B cell (primary cell): ENCODE results near the gene PAPSS2. TPM values are rescaled to one million over a fixed set of nuclear protein-coding genes. Genes with fewer than 3 reads are reported as not detected.

ENCODE experiments used
- ATAC-seq: fragments of 200-7000 bp; cut with Tn5 transposase; one replicate; pipeline ENCODE4 v1.10.0; 2021; ENCODE audit warnings: low read depth, mild to moderate bottlenecking, moderate number of reproducible peaks, moderate library complexity
- CTCF ChIA-PET: fragments of 350-600 bp; sonication (Branson Sonifier 250); formaldehyde crosslinking; loops from one replicate; lab custom pipeline; 2021; ENCODE audit warnings: antibody characterized with exemption, inconsistent platforms; lab: Charles Lee
- POLR2A ChIA-PET: fragments of 350-600 bp; sonication (Branson Sonifier 250); formaldehyde crosslinking; loops from one replicate; lab custom pipeline; 2021; ENCODE audit warnings: antibody characterized with exemption; lab: Charles Lee
- DNase-seq: peaks from one replicate; pipeline ENCODE4 v3.0.0; 2013
- H2AFZ ChIP-seq: 2 replicates; pipeline ENCODE4 v1.6.1; 2012; ENCODE audit warnings: mild to moderate bottlenecking, low read depth, low read length; ENCODE audit not compliant: insufficient read depth, poor library complexity, severe bottlenecking
- H3K27ac ChIP-seq, 2 donors: 1 replicate in 1 of 2; 2 replicates in 1 of 2; pipeline ENCODE4 v1.5.1; 2012 to 2013; ENCODE audit warnings: low read length in 2 of 2, mild to moderate bottlenecking in 2 of 2, moderate library complexity in 1 of 2
- H3K27me3 ChIP-seq, 4 experiments: fragments of 200-600 bp in 1 of 4; sonication (generic) in 1 of 4; replicated peaks in 1 of 4; 1 replicate in 2 of 4; 2 replicates in 2 of 4; pipeline versions ENCODE4 v1.6.1 to v1.7.0; 2013 to 2016; ENCODE audit warnings: low read length in 3 of 4, mild to moderate bottlenecking in 2 of 4, mixed read lengths in 1 of 4, moderate library complexity in 1 of 4; ENCODE audit not compliant: insufficient read depth in 4 of 4, control insufficient read depth in 3 of 4; ENCODE audit errors: control extremely low read depth in 1 of 4
- H3K36me3 ChIP-seq, 2 experiments: replicated peaks in 1 of 2; 1 replicate in 1 of 2; 2 replicates in 1 of 2; pipeline versions ENCODE4 v1.6.1 to v1.7.1; 2013; ENCODE audit warnings: low read length in 1 of 2; ENCODE audit not compliant: insufficient read depth in 2 of 2, control insufficient read depth in 1 of 2; ENCODE audit errors: control extremely low read depth in 1 of 2, extremely low read depth in 1 of 2
- H3K4me1 ChIP-seq, 2 donors: fragments of 200-600 bp in 1 of 2; sonication (generic) in 1 of 2; 1 replicate in 1 of 2; 2 replicates in 1 of 2; pipeline versions ENCODE4 v1.5.1 to v1.6.1; 2013 to 2017; ENCODE audit warnings: low read length in 2 of 2; ENCODE audit not compliant: control insufficient read depth in 2 of 2, insufficient read depth in 2 of 2
- H3K4me2 ChIP-seq: replicated peaks from 2 replicates; pipeline ENCODE3; 2012; ENCODE audit warnings: mild to moderate bottlenecking, low read depth, low read length; ENCODE audit not compliant: poor library complexity, severe bottlenecking
- H3K4me3 ChIP-seq, 5 experiments: fragments of 200-600 bp in 1 of 5; sonication (generic) in 1 of 5; 1 replicate in 3 of 5; 2 replicates in 2 of 5; pipeline versions ENCODE4 v1.5.1 to v1.7.0; 2011 to 2016; ENCODE audit warnings: low read length in 4 of 5, mild to moderate bottlenecking in 4 of 5, low read depth in 2 of 5, control low read depth in 1 of 5, moderate library complexity in 1 of 5; ENCODE audit not compliant: insufficient read depth in 1 of 5; ENCODE audit errors: control extremely low read depth in 1 of 5, extremely low read depth in 1 of 5
- H3K79me2 ChIP-seq: fragments of 200-600 bp; sonication (generic); one replicate; pipeline ENCODE4 v1.6.0; 2016; ENCODE audit warnings: low read length; ENCODE audit not compliant: control insufficient read depth, insufficient read depth
- H3K9ac ChIP-seq: fragments of 200-600 bp; sonication (generic); 2 replicates; pipeline ENCODE4 v1.6.1; 2017; ENCODE audit warnings: mild to moderate bottlenecking, low read length, moderate library complexity
- H3K9me3 ChIP-seq, 3 donors: one replicate each; pipeline versions ENCODE4 v1.6.1 to v1.7.1; 2013; ENCODE audit warnings: low read length in 2 of 3; ENCODE audit not compliant: control insufficient read depth in 2 of 3, insufficient read depth in 1 of 3; ENCODE audit errors: control extremely low read depth in 1 of 3
- H4K20me1 ChIP-seq: 2 replicates; pipeline ENCODE4 v1.6.0; 2012; ENCODE audit warnings: mild to moderate bottlenecking, low read length; ENCODE audit not compliant: insufficient read depth, control insufficient read depth, poor library complexity, severe bottlenecking
- H3K27ac Mint-ChIP-seq: one replicate; pipeline ENCODE4 v1.8.0; 2021; ENCODE audit warnings: mixed read lengths
- H3K27me3 Mint-ChIP-seq: one replicate; pipeline ENCODE4 v1.8.0; 2021; ENCODE audit warnings: mixed read lengths
- H3K4me1 Mint-ChIP-seq: one replicate; pipeline ENCODE4 v1.8.0; 2021; ENCODE audit warnings: mixed read lengths
- H3K4me3 Mint-ChIP-seq: one replicate; pipeline ENCODE4 v1.8.0; 2021; ENCODE audit warnings: mixed read lengths
- H3K9me3 Mint-ChIP-seq: one replicate; pipeline ENCODE4 v1.8.0; 2022; ENCODE audit warnings: mixed read lengths; ENCODE audit not compliant: insufficient read depth
- EZH2 ChIP-seq: IDR thresholded peaks from 2 replicates; pipeline ENCODE4 v1.6.1; 2012; ENCODE audit warnings: borderline replicate concordance, low read depth, mild to moderate bottlenecking, moderate library complexity, low read length; ENCODE audit not compliant: insufficient read depth, poor library complexity, severe bottlenecking
- WGBS: methylation state at CpG from one replicate; pipeline ENCODE4 v1.1.5; 2013; ENCODE audit warnings: missing lambda C conversion rate; ENCODE audit not compliant: insufficient coverage; 5-methylcytosine and 5-hydroxymethylcytosine counted together
- intact Hi-C: fragments of 100-400 bp; cut with micrococcal nuclease; formaldehyde crosslinking; loops from one replicate; pipeline ENCODE4 v1.10.0; 2022
- polyA plus RNA-seq: library from polyadenylated mRNA; depleted of rRNA; stranded (reverse); fragments of >200 nt; gene quantifications from 2 replicates; pipeline ENCODE4 v1.2.3, GENCODE V29; 2012
- total RNA-seq, 2 donors: library from RNA; stranded (reverse); fragments of 120-200 nt in 1 of 2; gene quantifications; 1 replicate in 1 of 2; 2 replicates in 1 of 2; pipeline versions ENCODE4 v1.2.3 to v1.2.4, GENCODE V29; 2013 to 2022
- TF ChIP-seq, protein P1 (sequence below): fragments of 200-600 bp; IDR thresholded peaks from one replicate; pipeline ENCODE4 v1.8.0; 2022; ENCODE audit warnings: antibody characterized with exemption, mild to moderate bottlenecking

Gene PAPSS2
- total and polyA plus RNA-seq, 2 donors (not counting 1 experiment from before 2014, with no cell fraction given), result not detected

DNA sequence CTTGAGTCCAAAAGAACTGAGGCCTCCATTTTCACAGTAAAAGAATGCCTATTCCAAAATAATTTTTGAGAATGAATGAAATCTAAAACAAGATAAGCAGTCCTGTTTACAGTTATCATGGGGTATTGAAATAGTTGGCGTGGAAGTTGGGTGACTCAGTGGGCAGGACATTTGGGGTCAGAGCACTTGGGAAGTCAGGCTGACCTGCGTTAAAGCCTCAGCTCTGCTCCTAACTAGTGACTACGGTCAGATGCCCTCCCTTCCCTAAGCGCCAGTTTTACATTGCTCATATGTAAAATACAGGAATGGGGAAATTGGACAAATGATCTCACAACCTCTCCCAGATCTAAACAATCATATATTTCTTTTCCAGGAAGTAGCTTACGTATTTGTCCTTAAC, 2.3 kb upstream of the PAPSS2 start:
- Histone ChIP-seq H3K4me1 (peaks cover 8 to 12% of the 10 kb centered on the region in 2 donors), H3K27me3 (peaks cover 0 to 31% (median 20%) of the 10 kb centered on the region in 4 experiments), H3K36me3 (no peaks in the 10 kb centered on the region), H3K4me3 (no peak overlapping the region), H3K9me3 (peaks cover 0 to 5% (median 0%) of the 10 kb centered on the region in 3 donors), H3K27ac (no peak overlapping the region), H3K4me2 (no peak overlapping the region), H4K20me1 (no peaks in the 10 kb centered on the region), H3K79me2 (no peaks in the 10 kb centered on the region), H3K9ac (no peak overlapping the region), H2AFZ (no peak overlapping the region)
- DNase-seq (peak; percentile 6), ATAC-seq (no peak)
- Mint-ChIP-seq H3K4me3 (no peak overlapping the region), H3K27me3 (peaks cover 33% of the 10 kb centered on the region), H3K27ac (no peak overlapping the region), H3K9me3 (no peaks in the 10 kb centered on the region), H3K4me1 (peaks cover 14% of the 10 kb centered on the region)
- intact Hi-C loops, result loop anchor here (5.0 kb wide), 1 partner anchor 115 kb away; no protein-coding TSS in a partner anchor
- WGBS, result 100% methylated on average over 1 of the region's 5 CpGs
- no peak for TF ChIP-seq EZH2
- TF ChIP-seq, protein P1, sequence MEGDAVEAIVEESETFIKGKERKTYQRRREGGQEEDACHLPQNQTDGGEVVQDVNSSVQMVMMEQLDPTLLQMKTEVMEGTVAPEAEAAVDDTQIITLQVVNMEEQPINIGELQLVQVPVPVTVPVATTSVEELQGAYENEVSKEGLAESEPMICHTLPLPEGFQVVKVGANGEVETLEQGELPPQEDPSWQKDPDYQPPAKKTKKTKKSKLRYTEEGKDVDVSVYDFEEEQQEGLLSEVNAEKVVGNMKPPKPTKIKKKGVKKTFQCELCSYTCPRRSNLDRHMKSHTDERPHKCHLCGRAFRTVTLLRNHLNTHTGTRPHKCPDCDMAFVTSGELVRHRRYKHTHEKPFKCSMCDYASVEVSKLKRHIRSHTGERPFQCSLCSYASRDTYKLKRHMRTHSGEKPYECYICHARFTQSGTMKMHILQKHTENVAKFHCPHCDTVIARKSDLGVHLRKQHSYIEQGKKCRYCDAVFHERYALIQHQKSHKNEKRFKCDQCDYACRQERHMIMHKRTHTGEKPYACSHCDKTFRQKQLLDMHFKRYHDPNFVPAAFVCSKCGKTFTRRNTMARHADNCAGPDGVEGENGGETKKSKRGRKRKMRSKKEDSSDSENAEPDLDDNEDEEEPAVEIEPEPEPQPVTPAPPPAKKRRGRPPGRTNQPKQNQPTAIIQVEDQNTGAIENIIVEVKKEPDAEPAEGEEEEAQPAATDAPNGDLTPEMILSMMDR, result no peak
- CTCF ChIA-PET, result interaction anchor here (0.7 to 1.7 kb wide), 6 partner anchors 11 to 895 kb away, joined by 3 to 4 read pairs (median 3); no protein-coding TSS in a partner anchor
- POLR2A ChIA-PET, result no interaction called here

DNA sequence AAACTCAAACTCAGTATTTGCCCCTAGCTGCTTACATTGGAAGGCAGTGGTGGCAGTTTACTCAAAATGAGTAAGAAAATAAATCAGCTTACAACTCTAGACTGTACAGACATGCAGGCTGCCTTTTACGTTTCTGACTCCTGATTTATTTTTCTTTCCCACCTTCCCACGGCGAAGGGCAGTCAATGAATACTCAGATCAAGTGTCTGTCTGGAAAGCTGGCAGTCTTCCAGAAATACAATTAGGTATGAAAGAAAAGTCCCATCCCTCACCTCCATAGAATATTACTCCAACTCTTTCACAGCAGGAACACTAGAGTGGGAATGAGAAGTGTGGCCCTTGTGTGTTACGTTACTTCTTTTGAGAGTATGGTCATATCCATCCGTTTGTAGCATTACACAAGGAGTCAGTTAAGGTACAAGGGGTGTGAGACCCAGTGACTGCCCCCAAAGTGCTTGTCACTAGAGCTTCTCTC, 1.3 kb upstream of the PAPSS2 start:
- DNase-seq (no peak), ATAC-seq (no peak)
- TF ChIP-seq, protein P1, result no peak
- TF ChIP-seq EZH2, result no peak
- POLR2A ChIA-PET, result no interaction called here
- Histone ChIP-seq H3K4me2 (no peak overlapping the region), H3K27ac (no peak overlapping the region), H3K36me3 (no peaks in the 10 kb centered on the region), H4K20me1 (no peaks in the 10 kb centered on the region), H2AFZ (no peak overlapping the region), H3K4me3 (no peak overlapping the region), H3K27me3 (peaks cover 0 to 31% (median 20%) of the 10 kb centered on the region in 4 experiments), H3K9ac (no peak overlapping the region), H3K9me3 (peaks cover 0 to 5% (median 0%) of the 10 kb centered on the region in 3 donors), H3K79me2 (no peaks in the 10 kb centered on the region), H3K4me1 (peaks cover 8 to 12% of the 10 kb centered on the region in 2 donors)
- intact Hi-C loops, result loop anchor here (5.0 kb wide), 1 partner anchor 114 kb away; no protein-coding TSS in a partner anchor
- Mint-ChIP-seq H3K4me3 (peak overlapping the region; percentile 7), H3K4me1 (peaks cover 14% of the 10 kb centered on the region), H3K27ac (no peak overlapping the region), H3K27me3 (peaks cover 38% of the 10 kb centered on the region), H3K9me3 (no peaks in the 10 kb centered on the region)
- CTCF ChIA-PET, result interaction anchor here (1.1 to 1.7 kb wide), 2 partner anchors 10 to 894 kb away, joined by 3 read pairs; no protein-coding TSS in a partner anchor
- WGBS, result 100% methylated on average over 1 of the region's 5 CpGs
